Measurements from ENCODE around the gene CMPK1. TPM values are rescaled to one million over a fixed set of nuclear protein-coding genes. Genes with fewer than 3 reads are reported as not detected.

CMPK1 gene
- total and polyA plus RNA-seq, 2 of the 8 experiments (the other 6 are each of a cell fraction or from before 2014, with no cell fraction given) = 6.0 to 36.9 TPM

GRCh38 chr1:47313915-47314664 lies 19.5 kb upstream of the CMPK1 start, which contains the start of gene STIL (continued):
- TF ChIP-seq JUND (IDR thresholded peaks at IDR 0.05; ENCODE audit: low read length) = no peak
- peak; percentile 27 for TF ChIP-seq ASH2L (IDR thresholded peaks at IDR 0.05; ENCODE audit: low read length)
- no peak for TF ChIP-seq RXRA (IDR thresholded peaks at IDR 0.05; ENCODE audit: insufficient read depth, low read depth, low read length)
- TF ChIP-seq TBP (IDR thresholded peaks at IDR 0.05; ENCODE audit: low read depth, low read length) = peak; percentile 88
- TF ChIP-seq CREB1 (IDR thresholded peaks at IDR 0.05) = peak; percentile 84
- TF ChIP-seq TAF7 (optimal IDR thresholded peaks at IDR 0.05; ENCODE audit: borderline replicate concordance, low read depth, low read length) = peak; percentile 83
- TF ChIP-seq RFX5 (IDR thresholded peaks at IDR 0.05; ENCODE audit: borderline replicate concordance, low read depth, low read length) = no peak
- no peak for TF ChIP-seq JUN (IDR thresholded peaks at IDR 0.05; ENCODE audit: low read depth, low read length)
- peak; percentile 46 for TF ChIP-seq SP2 (IDR thresholded peaks at IDR 0.05; ENCODE audit: low read length)
- TF ChIP-seq MAX (IDR thresholded peaks at IDR 0.05) = no peak
- no peak for TF ChIP-seq TEAD4 (IDR thresholded peaks at IDR 0.05; ENCODE audit: low read depth, low read length)
- TF ChIP-seq BCL11A (IDR thresholded peaks at IDR 0.05; ENCODE audit: low read depth in 2 of 2, low read length in 2 of 2) = no peak
- no peak for TF ChIP-seq ATF2 (IDR thresholded peaks at IDR 0.05; ENCODE audit: low read length)
- TF ChIP-seq, protein P1, sequence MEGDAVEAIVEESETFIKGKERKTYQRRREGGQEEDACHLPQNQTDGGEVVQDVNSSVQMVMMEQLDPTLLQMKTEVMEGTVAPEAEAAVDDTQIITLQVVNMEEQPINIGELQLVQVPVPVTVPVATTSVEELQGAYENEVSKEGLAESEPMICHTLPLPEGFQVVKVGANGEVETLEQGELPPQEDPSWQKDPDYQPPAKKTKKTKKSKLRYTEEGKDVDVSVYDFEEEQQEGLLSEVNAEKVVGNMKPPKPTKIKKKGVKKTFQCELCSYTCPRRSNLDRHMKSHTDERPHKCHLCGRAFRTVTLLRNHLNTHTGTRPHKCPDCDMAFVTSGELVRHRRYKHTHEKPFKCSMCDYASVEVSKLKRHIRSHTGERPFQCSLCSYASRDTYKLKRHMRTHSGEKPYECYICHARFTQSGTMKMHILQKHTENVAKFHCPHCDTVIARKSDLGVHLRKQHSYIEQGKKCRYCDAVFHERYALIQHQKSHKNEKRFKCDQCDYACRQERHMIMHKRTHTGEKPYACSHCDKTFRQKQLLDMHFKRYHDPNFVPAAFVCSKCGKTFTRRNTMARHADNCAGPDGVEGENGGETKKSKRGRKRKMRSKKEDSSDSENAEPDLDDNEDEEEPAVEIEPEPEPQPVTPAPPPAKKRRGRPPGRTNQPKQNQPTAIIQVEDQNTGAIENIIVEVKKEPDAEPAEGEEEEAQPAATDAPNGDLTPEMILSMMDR (IDR thresholded peaks at IDR 0.05; ENCODE audit: control extremely low read depth in 1 of 3, insufficient read depth in 1 of 3, low read depth in 1 of 3, low read length in 3 of 3) = no peak
- no peak for TF ChIP-seq CBX8 (IDR thresholded peaks at IDR 0.05; ENCODE audit: borderline replicate concordance, low read depth, low read length)
- TF ChIP-seq YY1 (IDR thresholded peaks at IDR 0.05; ENCODE audit: low read depth, low read length) = no peak
- no peak for TF ChIP-seq SP4 (IDR thresholded peaks at IDR 0.05; ENCODE audit: low read length)
- no peak for TF ChIP-seq EP300 (IDR thresholded peaks at IDR 0.05; ENCODE audit: borderline replicate concordance in 1 of 2, low read depth in 2 of 2, low read length in 2 of 2)
- no peak for TF ChIP-seq ATF3 (IDR thresholded peaks at IDR 0.05; ENCODE audit: insufficient read depth, low read depth, low read length)
- no peak for TF ChIP-seq SUZ12 (IDR thresholded peaks at IDR 0.05; ENCODE audit: low read length)
